Measurements from ENCODE around the gene DNAJB5.

DNA sequence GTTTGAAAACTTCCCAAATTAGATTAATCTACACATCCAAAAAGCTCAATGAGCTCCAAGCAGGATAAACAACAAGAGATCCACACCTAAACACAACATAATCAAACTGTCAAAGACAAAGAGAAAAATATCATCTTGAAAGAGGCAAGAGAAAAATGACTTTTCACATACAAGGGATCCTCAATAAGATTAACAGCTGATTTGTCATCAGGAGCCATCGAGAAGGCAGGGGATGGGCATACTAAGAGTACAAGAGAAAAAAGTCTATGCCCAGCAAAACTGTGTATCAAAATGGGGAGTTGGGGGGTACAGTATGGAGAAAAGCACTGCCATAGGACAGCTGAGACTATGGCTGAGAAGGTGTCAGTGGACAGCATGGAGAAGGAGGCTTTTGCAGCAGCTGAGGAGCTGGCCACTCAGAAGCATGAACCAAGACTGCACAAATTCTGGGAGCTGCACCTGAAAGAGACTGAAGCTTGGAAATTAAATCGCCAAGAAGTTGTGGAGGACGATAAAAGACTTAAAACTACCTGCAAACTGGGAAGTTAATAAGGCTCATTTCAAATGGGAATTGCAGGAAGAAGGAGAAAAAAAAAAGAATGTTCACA is 20.9 kb downstream of the DNAJB5 start:
- no peak for TF ChIP-seq CTCF (IDR thresholded peaks at IDR 0.05; ENCODE audit: insufficient read depth, low read depth, low read length)
- no peak for TF ChIP-seq EZH2 (IDR thresholded peaks at IDR 0.05; ENCODE audit: insufficient read depth, low read length)
